ENCODE measurements around the gene TTC34.
"Not testable (repeated sequence)": the region's sequence is repeated elsewhere in the genome, so short reads cannot be mapped to it uniquely, and the experiment has no call there.

DNA sequence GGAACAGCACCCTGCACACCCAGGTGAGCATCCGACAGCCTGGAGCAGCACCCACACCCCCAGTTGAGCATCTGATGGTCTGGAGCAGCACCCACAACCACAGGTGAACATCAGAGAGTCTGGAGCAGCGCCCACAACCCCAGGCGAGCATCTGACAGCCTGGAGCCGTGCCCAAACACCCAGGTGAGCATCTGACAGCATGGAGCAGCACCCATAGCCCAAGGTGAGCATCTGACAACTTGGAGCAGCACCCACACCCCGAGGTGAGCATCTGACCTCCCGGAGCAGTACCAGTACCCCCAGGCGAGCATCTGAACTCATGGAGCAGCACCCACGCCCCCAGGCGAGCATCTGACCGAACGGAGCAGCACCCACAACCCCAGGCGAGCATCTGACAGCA lies 144.4 kb downstream of the TTC34 start:
- not testable (repeated sequence) for TF ChIP-seq CTCF (IDR thresholded peaks at IDR 0.05 in 2 of 3, conservative IDR thresholded peaks at IDR 0.05 in 1 of 3; ENCODE audit: control insufficient read depth in 2 of 3, extremely low read depth in 1 of 3, insufficient read depth in 1 of 3, low read depth in 3 of 3, low read length in 3 of 3); YY1 (IDR thresholded peaks at IDR 0.05; ENCODE audit: low read depth, low read length); TAF1 (IDR thresholded peaks at IDR 0.05; ENCODE audit: borderline replicate concordance, low read depth, low read length); NFIC (IDR thresholded peaks at IDR 0.05; ENCODE audit: low read depth, low read length); MTA3 (IDR thresholded peaks at IDR 0.05; ENCODE audit: borderline replicate concordance, low read length); NRF1 (conservative IDR thresholded peaks at IDR 0.05; ENCODE audit: low read depth, low read length); POLR2A (IDR thresholded peaks at IDR 0.05; ENCODE audit: low read depth, low read length)
- TF ChIP-seq, protein P1, sequence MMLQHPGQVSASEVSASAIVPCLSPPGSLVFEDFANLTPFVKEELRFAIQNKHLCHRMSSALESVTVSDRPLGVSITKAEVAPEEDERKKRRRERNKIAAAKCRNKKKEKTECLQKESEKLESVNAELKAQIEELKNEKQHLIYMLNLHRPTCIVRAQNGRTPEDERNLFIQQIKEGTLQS (IDR thresholded peaks at IDR 0.05; ENCODE audit: borderline replicate concordance, extremely low read depth, low read depth, low read length): not testable (repeated sequence)

Measured in GM12878 (cell line).